Naive B cell (primary cell): ENCODE data around the gene FBN3. TPM values are rescaled to one million over a fixed set of nuclear protein-coding genes. Genes with fewer than 3 reads are reported as not detected.

Experiments used
- ATAC-seq, 2 donors: fragments of 150-1000 bp; cut with Tn5 transposase; 2 replicates each; pipeline ENCODE4 v1.10.0; 2021; ENCODE audit warnings: low read depth in 2 of 2, mild to moderate bottlenecking in 2 of 2, moderate library complexity in 2 of 2
- DNase-seq: peaks from one replicate; pipeline ENCODE4 v3.0.0; 2022
- H3K27ac Mint-ChIP-seq, 6 donors: one replicate each; pipeline ENCODE4 v1.8.0; 2020 to 2022; ENCODE audit warnings: mild to moderate bottlenecking in 6 of 6, mixed read lengths in 6 of 6, moderate library complexity in 5 of 6, inconsistent platforms in 2 of 6
- H3K27me3 Mint-ChIP-seq, 3 donors: one replicate each; pipeline ENCODE4 v1.8.0; 2021 to 2022; ENCODE audit warnings: mixed read lengths in 3 of 3, mild to moderate bottlenecking in 1 of 3
- H3K36me3 Mint-ChIP-seq, 2 donors: one replicate each; pipeline ENCODE4 v1.8.0; 2020 to 2022; ENCODE audit warnings: mixed read lengths in 2 of 2, inconsistent platforms in 1 of 2, mild to moderate bottlenecking in 1 of 2
- H3K4me1 Mint-ChIP-seq, 3 donors: one replicate each; pipeline ENCODE4 v1.8.0; 2020 to 2022; ENCODE audit warnings: mixed read lengths in 3 of 3, inconsistent platforms in 1 of 3, mild to moderate bottlenecking in 1 of 3, moderate library complexity in 1 of 3
- H3K4me3 Mint-ChIP-seq, 8 donors: one replicate each; pipeline ENCODE4 v1.8.0; 2020 to 2022; ENCODE audit warnings: mild to moderate bottlenecking in 8 of 8, mixed read lengths in 8 of 8, moderate library complexity in 8 of 8, inconsistent platforms in 2 of 8
- H3K9me3 Mint-ChIP-seq, 7 donors: one replicate each; pipeline ENCODE4 v1.8.0; 2020 to 2022; ENCODE audit warnings: mixed read lengths in 7 of 7, mild to moderate bottlenecking in 5 of 7, inconsistent platforms in 2 of 7, moderate library complexity in 1 of 7
- polyA plus RNA-seq, 6 donors: library from polyadenylated mRNA; unstranded; fragments of 300-500 nt; fragmentation: Illumina TruSeq; gene quantifications; one replicate each; pipeline ENCODE4 v1.2.3, GENCODE V29; 2021; ENCODE audit warnings: low read depth in 6 of 6

Gene FBN3
- polyA plus RNA-seq, 6 donors from 2014 or later, result not detected

GRCh38 chr19:8069096-8069973, 80.1 kb downstream of the FBN3 start:
- Mint-ChIP-seq H3K27ac (no peak overlapping the region), H3K4me1 (peaks cover 0 to 6% (median 0%) of the 10 kb centered on the region in 3 donors), H3K9me3 (peaks cover 17 to 36% (median 27%) of the 10 kb centered on the region in 7 donors), H3K36me3 (peaks cover 5 to 18% of the 10 kb centered on the region in 2 donors), H3K4me3 (no peak overlapping the region), H3K27me3 (peaks cover 0 to 9% (median 1%) of the 10 kb centered on the region in 3 donors)
- ATAC-seq, result no peak
- DNase-seq, result no peak

GRCh38 chr19:8065875-8066261, 83.5 kb downstream of the FBN3 start:
- ATAC-seq (no peak), DNase-seq (no peak)
- Mint-ChIP-seq H3K27ac (no peak overlapping the region), H3K4me1 (no peaks in the 10 kb centered on the region), H3K9me3 (peaks cover 11 to 26% (median 22%) of the 10 kb centered on the region in 7 donors), H3K36me3 (peaks cover 5 to 10% of the 10 kb centered on the region in 2 donors), H3K27me3 (peaks cover 0 to 8% (median 0%) of the 10 kb centered on the region in 3 donors), H3K4me3 (no peak overlapping the region)

- Mint-ChIP-seq H3K27ac (no peak overlapping the region), H3K4me3 (peak overlapping the region in 1 of 8 donors; percentile 35), H3K27me3 (peaks cover 0 to 7% (median 0%) of the 10 kb centered on the region in 3 donors), H3K36me3 (peaks cover 4 to 5% of the 10 kb centered on the region in 2 donors), H3K4me1 (no peaks in the 10 kb centered on the region), H3K9me3 (peaks cover 7 to 21% (median 16%) of the 10 kb centered on the region in 7 donors)
- DNase-seq (no peak), ATAC-seq (no peak)
These were observed 84.2 kb downstream of the FBN3 start for GRCh38 chr19:8064911-8065874.

GRCh38 chr19:8057545-8058270, 91.7 kb downstream of the FBN3 start:
- Mint-ChIP-seq H3K27me3 (peaks cover 0 to 6% (median 0%) of the 10 kb centered on the region in 3 donors), H3K4me1 (peaks cover 0 to 2% (median 0%) of the 10 kb centered on the region in 3 donors), H3K9me3 (no peaks in the 10 kb centered on the region), H3K36me3 (no peaks in the 10 kb centered on the region), H3K4me3 (no peak overlapping the region), H3K27ac (no peak overlapping the region)
- no peak for DNase-seq
- no peak for ATAC-seq

GRCh38 chr19:8056533-8056932, 92.9 kb downstream of the FBN3 start:
- ATAC-seq (no peak), DNase-seq (no peak)
- no peak overlapping the region for H3K27ac Mint-ChIP-seq
- H3K9me3 Mint-ChIP-seq, result no peaks in the 10 kb centered on the region
- peaks cover 6 to 11% (median 10%) of the 10 kb centered on the region in 3 donors for H3K4me1 Mint-ChIP-seq
- no peak overlapping the region for H3K4me3 Mint-ChIP-seq
- no peaks in the 10 kb centered on the region for H3K27me3 Mint-ChIP-seq
- H3K36me3 Mint-ChIP-seq, result no peaks in the 10 kb centered on the region

GRCh38 chr19:8054169-8054568, 95.2 kb downstream of the FBN3 start:
- Mint-ChIP-seq H3K4me1 (peaks cover 11 to 20% (median 19%) of the 10 kb centered on the region in 3 donors), H3K36me3 (no peaks in the 10 kb centered on the region), H3K27ac (no peak overlapping the region), H3K9me3 (no peaks in the 10 kb centered on the region), H3K27me3 (no peaks in the 10 kb centered on the region), H3K4me3 (no peak overlapping the region)
- DNase-seq (no peak), ATAC-seq (no peak)

GRCh38 chr19:8052464-8052859, 96.9 kb downstream of the FBN3 start, which contains the start of gene CCL25:
TSS of gene CCL25 (plus strand) at chr19:8052760. CDS start at chr19:8053050, 290 bp downstream.
- peak within 1 kb of the TSS in 5 of 6 donors; percentile 35 to 82 (median 43) for H3K27ac Mint-ChIP-seq
- peaks cover 11 to 21% (median 19%) of the 10 kb centered on the region in 3 donors for H3K4me1 Mint-ChIP-seq
- no peaks in the 10 kb centered on the region for H3K36me3 Mint-ChIP-seq
- ATAC-seq (no peak), DNase-seq (no peak)
- peak within 1 kb of the TSS; percentile 3 to 80 (median 52) for H3K4me3 Mint-ChIP-seq
- H3K27me3 Mint-ChIP-seq, result no peaks in the 10 kb centered on the region
- H3K9me3 Mint-ChIP-seq, result no peaks in the 10 kb centered on the region

- Mint-ChIP-seq H3K4me3 (peak overlapping the region; percentile 69 to 92 (median 82)), H3K36me3 (no peaks in the 10 kb centered on the region), H3K9me3 (no peaks in the 10 kb centered on the region), H3K27me3 (no peaks in the 10 kb centered on the region), H3K4me1 (peaks cover 11 to 21% (median 19%) of the 10 kb centered on the region in 3 donors), H3K27ac (peak overlapping the region in 4 of 6 donors; percentile 53 to 73 (median 65))
- ATAC-seq (peak; percentile 87 to 92), DNase-seq (peak; percentile 84)
These were observed 98.9 kb downstream of the FBN3 start for GRCh38 chr19:8050274-8051096.

- no peak overlapping the region for H3K4me3 Mint-ChIP-seq
- no peak overlapping the region for H3K27ac Mint-ChIP-seq
- H3K36me3 Mint-ChIP-seq, result no peaks in the 10 kb centered on the region
- DNase-seq, result no peak
- H3K27me3 Mint-ChIP-seq, result peaks cover 0 to 13% (median 8%) of the 10 kb centered on the region in 3 donors
- peaks cover 5 to 11% (median 11%) of the 10 kb centered on the region in 3 donors for H3K4me1 Mint-ChIP-seq
- H3K9me3 Mint-ChIP-seq, result no peaks in the 10 kb centered on the region
- ATAC-seq, result no peak
These were observed 102.7 kb downstream of the FBN3 start for GRCh38 chr19:8046569-8047165.

GRCh38 chr19:8045872-8046568, 103.4 kb downstream of the FBN3 start:
- Mint-ChIP-seq H3K9me3 (no peaks in the 10 kb centered on the region), H3K4me3 (no peak overlapping the region), H3K27me3 (peaks cover 0 to 20% (median 14%) of the 10 kb centered on the region in 3 donors), H3K27ac (no peak overlapping the region), H3K4me1 (peaks cover 5 to 9% (median 8%) of the 10 kb centered on the region in 3 donors), H3K36me3 (no peaks in the 10 kb centered on the region)
- ATAC-seq, result no peak
- DNase-seq, result no peak

- DNase-seq (no peak), ATAC-seq (no peak)
- peak overlapping the region in 1 of 6 donors; percentile 76 for H3K27ac Mint-ChIP-seq
- H3K36me3 Mint-ChIP-seq, result no peaks in the 10 kb centered on the region
- H3K4me3 Mint-ChIP-seq, result no peak overlapping the region
- no peaks in the 10 kb centered on the region for H3K9me3 Mint-ChIP-seq
- H3K4me1 Mint-ChIP-seq, result no peaks in the 10 kb centered on the region
- H3K27me3 Mint-ChIP-seq, result peaks cover 0 to 21% (median 18%) of the 10 kb centered on the region in 3 donors
These were observed 105.4 kb downstream of the FBN3 start for GRCh38 chr19:8044018-8044417.
